COLO668 (cell line): Measurements from ENCODE around the gene MYO3B.

Source experiments
- DNase-seq: peaks from one replicate; lab custom pipeline; 2025; ENCODE audit not compliant: unreplicated experiment; lab: John Stamatoyannopoulos, UW

The MYO3B gene

GRCh38 chr2:170362871-170363631 lies 185.1 kb downstream of the MYO3B start:
- no peak for DNase-seq

GRCh38 chr2:170365003-170365402 lies 187.1 kb downstream of the MYO3B start:
- no peak for DNase-seq

GRCh38 chr2:170365686-170366085 lies 187.7 kb downstream of the MYO3B start:
- DNase-seq: no peak

GRCh38 chr2:170368370-170368769 lies 190.4 kb downstream of the MYO3B start:
- no peak for DNase-seq

- no peak for DNase-seq
Measured at GRCh38 chr2:170369228-170369627, 191.3 kb downstream of the MYO3B start.

- no peak for DNase-seq
Measured at GRCh38 chr2:170369894-170370293, 191.9 kb downstream of the MYO3B start.

GRCh38 chr2:170371231-170371998 lies 193.5 kb downstream of the MYO3B start:
- no peak for DNase-seq

- no peak for DNase-seq
Measured at GRCh38 chr2:170375192-170375591, 197.2 kb downstream of the MYO3B start.

GRCh38 chr2:170377500-170378207 lies 199.7 kb downstream of the MYO3B start:
- DNase-seq: no peak

- DNase-seq: no peak
Measured at GRCh38 chr2:170380267-170380666, 202.3 kb downstream of the MYO3B start.

GRCh38 chr2:170381678-170382077 lies 203.7 kb downstream of the MYO3B start:
- no peak for DNase-seq

GRCh38 chr2:170386554-170386953 lies 208.6 kb downstream of the MYO3B start:
- DNase-seq: no peak

- no peak for DNase-seq
Measured at GRCh38 chr2:170391018-170391417, 213.1 kb downstream of the MYO3B start.

GRCh38 chr2:170391697-170392096 lies 213.8 kb downstream of the MYO3B start:
- no peak for DNase-seq

GRCh38 chr2:170393861-170394498 lies 216.0 kb downstream of the MYO3B start:
- DNase-seq: no peak

GRCh38 chr2:170394641-170395387 lies 216.9 kb downstream of the MYO3B start:
- DNase-seq: no peak

GRCh38 chr2:170396799-170397459 lies 219.0 kb downstream of the MYO3B start:
- no peak for DNase-seq

- no peak for DNase-seq
Measured at GRCh38 chr2:170401187-170401586, 223.2 kb downstream of the MYO3B start.

- no peak for DNase-seq
Measured at GRCh38 chr2:170404846-170405245, 226.9 kb downstream of the MYO3B start.

- no peak for DNase-seq
Measured at GRCh38 chr2:170405326-170405725, 227.4 kb downstream of the MYO3B start.
